Panc1 (cell line): ENCODE measurements around the gene SOBP. TPM values are rescaled to one million over a fixed set of nuclear protein-coding genes. Genes with fewer than 3 reads are reported as not detected.

Source experiments
- ATAC-seq: fragments of 200-7000 bp; cut with Tn5 transposase; 2 replicates; pipeline ENCODE4 v1.9.1; 2020; ENCODE audit warnings: mild to moderate bottlenecking, moderate library complexity
- BruUV-seq: library from RNA; stranded (reverse); fragments of 400-500 nt; replicated peaks from 2 replicates; lab custom pipeline; 2021; lab: Mats Ljungman, UMichigan
- CTCF ChIA-PET: fragments of 300-600 bp; sonication (Branson Sonifier 250); formaldehyde crosslinking; loops from one replicate; lab custom pipeline; 2022; ENCODE audit warnings: antibody characterized with exemption; lab: Charles Lee
- POLR2A ChIA-PET: fragments of 300-600 bp; sonication (Branson Sonifier 250); formaldehyde crosslinking; loops from one replicate; lab custom pipeline; 2022; ENCODE audit warnings: antibody characterized with exemption; lab: Charles Lee
- DNase-seq: peaks from one replicate; pipeline ENCODE4 v3.0.0-alpha.2; 2010; ENCODE audit warnings: low read depth, low spot score
- H3K27ac ChIP-seq: 2 replicates; pipeline ENCODE4 v1.5.1; 2011; ENCODE audit warnings: mild to moderate bottlenecking, low read length, inconsistent platforms
- H3K27me3 ChIP-seq: fragments of 200-500 bp; sonication (Bioruptor generic); 2 replicates; pipeline ENCODE4 v1.6.0; 2014; ENCODE audit warnings: low read length, inconsistent platforms; ENCODE audit not compliant: control insufficient read depth, insufficient read depth
- H3K36me3 ChIP-seq: fragments of 200-500 bp; sonication (Bioruptor generic); 2 replicates; pipeline ENCODE4 v1.5.1; 2014; ENCODE audit warnings: inconsistent platforms, mild to moderate bottlenecking, low read length, moderate library complexity; ENCODE audit not compliant: control insufficient read depth, insufficient read depth
- H3K4me1 ChIP-seq: 2 replicates; pipeline ENCODE4 v1.5.1; 2011; ENCODE audit warnings: inconsistent platforms, mild to moderate bottlenecking, low read length, moderate library complexity; ENCODE audit not compliant: control insufficient read depth, insufficient read depth
- H3K4me3 ChIP-seq, 2 experiments: 2 replicates each; pipeline ENCODE4 v1.5.1; 2011 to 2012; ENCODE audit warnings: low read depth in 2 of 2, low read length in 2 of 2, mild to moderate bottlenecking in 2 of 2, inconsistent platforms in 1 of 2, moderate library complexity in 1 of 2
- H3K9me3 ChIP-seq: fragments of 200-500 bp; sonication (Bioruptor generic); 2 replicates; pipeline ENCODE4 v1.5.1; 2014; ENCODE audit warnings: low read depth, mild to moderate bottlenecking, inconsistent platforms, low read length, moderate library complexity; ENCODE audit not compliant: control insufficient read depth, insufficient read depth
- CTCF ChIP-seq: fragments of 450-650 bp; IDR thresholded peaks from 2 replicates; pipeline ENCODE4 v1.5.1; 2017; ENCODE audit warnings: mild to moderate bottlenecking
- POLR2AphosphoS5 ChIP-seq: IDR thresholded peaks from 2 replicates; pipeline ENCODE4 v1.6.1; 2012; ENCODE audit warnings: mild to moderate bottlenecking, low read depth, low read length, moderate library complexity
- SIN3A ChIP-seq: IDR thresholded peaks from 2 replicates; pipeline ENCODE4 v1.6.1; 2012; ENCODE audit warnings: low read depth, mild to moderate bottlenecking, low read length, moderate library complexity, borderline replicate concordance; ENCODE audit not compliant: insufficient read depth
- TCF7L2 ChIP-seq: IDR thresholded peaks from 2 replicates; pipeline ENCODE4 v1.6.1; 2011; ENCODE audit warnings: mild to moderate bottlenecking, low read depth, low read length, inconsistent platforms
- in situ Hi-C: cut with HindIII; loops from 2 replicates; pipeline ENCODE4 v1.10.0; 2016; ENCODE audit warnings: low sequenced_read_pairs, low pct_unique_long_range_greater_than_20kb
- intact Hi-C: fragments of 100-400 bp; cut with micrococcal nuclease; formaldehyde crosslinking; loops from one replicate; pipeline ENCODE4 v1.10.0; 2022; ENCODE audit not compliant: unreplicated experiment
- total RNA-seq: library from RNA; stranded (reverse); gene quantifications from one replicate; pipeline ENCODE4 v1.2.1, GENCODE V29; 2021; ENCODE audit not compliant: unreplicated experiment
- TF ChIP-seq, protein P1 (sequence below), 2 experiments: IDR thresholded peaks; 2 replicates each; pipeline ENCODE4 v1.6.1; 2011 to 2012; ENCODE audit warnings: low read depth in 2 of 2, control low read depth in 1 of 2, low read length in 1 of 2, mild to moderate bottlenecking in 1 of 2, moderate library complexity in 1 of 2; ENCODE audit not compliant: insufficient read depth in 1 of 2

Gene SOBP
- total RNA-seq, 1 experiment from 2014 or later, result 9.0 TPM

DNA sequence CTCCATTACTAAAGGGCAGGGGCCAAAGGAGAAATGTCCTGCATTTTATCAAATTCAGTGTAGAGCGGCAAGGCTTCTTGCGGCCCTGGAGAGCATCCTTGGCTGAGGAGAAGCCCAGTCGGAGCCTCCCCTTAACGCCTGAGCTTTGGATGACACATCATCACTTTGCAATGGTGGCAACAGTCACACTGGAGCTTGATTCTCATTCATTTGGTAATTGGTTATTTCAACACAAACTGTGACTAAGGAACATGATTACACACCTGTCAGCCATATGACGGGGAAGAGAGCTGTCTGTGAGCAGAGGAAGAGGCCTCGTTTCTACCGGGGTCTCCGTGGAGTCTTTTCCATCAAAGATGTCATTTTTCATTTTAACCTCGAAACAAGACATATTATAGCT is 81.4 kb downstream of the SOBP start:
- Histone ChIP-seq H3K27me3 (no peaks in the 10 kb centered on the region; the same call in 1 of the 2 replicates), H3K27ac (no peak overlapping the region), H3K36me3 (no peaks in the 10 kb centered on the region), H3K4me3 (no peak overlapping the region), H3K4me1 (no peaks in the 10 kb centered on the region), H3K9me3 (no peaks in the 10 kb centered on the region)
- POLR2A ChIA-PET, result no interaction called here
- no peak for ATAC-seq
- DNase-seq, result no peak
- intact Hi-C loops (no loop called here), in situ Hi-C loops (no loop called here)
- no TSS peak for BruUV-seq
- TF ChIP-seq POLR2AphosphoS5 (no peak), CTCF (no peak), TCF7L2 (no peak)
- TF ChIP-seq, protein P1, sequence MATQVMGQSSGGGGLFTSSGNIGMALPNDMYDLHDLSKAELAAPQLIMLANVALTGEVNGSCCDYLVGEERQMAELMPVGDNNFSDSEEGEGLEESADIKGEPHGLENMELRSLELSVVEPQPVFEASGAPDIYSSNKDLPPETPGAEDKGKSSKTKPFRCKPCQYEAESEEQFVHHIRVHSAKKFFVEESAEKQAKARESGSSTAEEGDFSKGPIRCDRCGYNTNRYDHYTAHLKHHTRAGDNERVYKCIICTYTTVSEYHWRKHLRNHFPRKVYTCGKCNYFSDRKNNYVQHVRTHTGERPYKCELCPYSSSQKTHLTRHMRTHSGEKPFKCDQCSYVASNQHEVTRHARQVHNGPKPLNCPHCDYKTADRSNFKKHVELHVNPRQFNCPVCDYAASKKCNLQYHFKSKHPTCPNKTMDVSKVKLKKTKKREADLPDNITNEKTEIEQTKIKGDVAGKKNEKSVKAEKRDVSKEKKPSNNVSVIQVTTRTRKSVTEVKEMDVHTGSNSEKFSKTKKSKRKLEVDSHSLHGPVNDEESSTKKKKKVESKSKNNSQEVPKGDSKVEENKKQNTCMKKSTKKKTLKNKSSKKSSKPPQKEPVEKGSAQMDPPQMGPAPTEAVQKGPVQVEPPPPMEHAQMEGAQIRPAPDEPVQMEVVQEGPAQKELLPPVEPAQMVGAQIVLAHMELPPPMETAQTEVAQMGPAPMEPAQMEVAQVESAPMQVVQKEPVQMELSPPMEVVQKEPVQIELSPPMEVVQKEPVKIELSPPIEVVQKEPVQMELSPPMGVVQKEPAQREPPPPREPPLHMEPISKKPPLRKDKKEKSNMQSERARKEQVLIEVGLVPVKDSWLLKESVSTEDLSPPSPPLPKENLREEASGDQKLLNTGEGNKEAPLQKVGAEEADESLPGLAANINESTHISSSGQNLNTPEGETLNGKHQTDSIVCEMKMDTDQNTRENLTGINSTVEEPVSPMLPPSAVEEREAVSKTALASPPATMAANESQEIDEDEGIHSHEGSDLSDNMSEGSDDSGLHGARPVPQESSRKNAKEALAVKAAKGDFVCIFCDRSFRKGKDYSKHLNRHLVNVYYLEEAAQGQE (IDR thresholded peaks at IDR 0.05; ENCODE audit: insufficient read depth in 1 of 2, low read depth in 2 of 2, low read length in 1 of 2), result no peak
- CTCF ChIA-PET, result interaction anchor here (0.6 kb wide), 1 partner anchor 20 kb away, joined by 3 read pairs; no protein-coding TSS in a partner anchor

DNA sequence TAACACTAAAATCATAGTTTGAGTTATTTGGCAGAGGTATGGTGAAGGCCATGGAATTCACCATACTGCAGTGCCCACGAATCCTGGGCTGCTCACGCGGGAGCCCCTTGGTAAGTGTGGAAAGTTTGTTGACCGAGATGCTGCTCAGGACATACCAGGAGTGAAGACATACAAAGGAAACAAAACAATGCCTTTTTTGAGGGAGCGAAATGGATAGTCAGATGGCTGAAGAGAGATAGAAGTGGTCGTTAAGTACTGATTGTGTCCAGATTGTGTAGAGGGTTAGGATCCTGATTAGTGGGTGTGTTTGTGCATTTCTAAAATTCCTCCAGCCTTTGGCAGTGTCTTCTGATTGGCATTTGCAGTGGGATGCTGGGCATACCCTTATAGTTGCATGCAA is 83.0 kb downstream of the SOBP start:
- H3K27me3 ChIP-seq, result no peaks in the 10 kb centered on the region; the same call in 1 of the 2 replicates
- ATAC-seq (no peak), DNase-seq (no peak)
- no peak overlapping the region for H3K4me3 ChIP-seq
- in situ Hi-C loops (no loop called here), intact Hi-C loops (no loop called here)
- no peaks in the 10 kb centered on the region for H3K9me3 ChIP-seq
- no TSS peak for BruUV-seq
- ChIA-PET POLR2A (no interaction called here), CTCF (no interaction called here)
- H3K27ac ChIP-seq, result no peak overlapping the region
- H3K4me1 ChIP-seq, result no peaks in the 10 kb centered on the region
- TF ChIP-seq POLR2AphosphoS5 (no peak), TCF7L2 (no peak), CTCF (no peak), SIN3A (no peak)
- TF ChIP-seq, protein P1 (IDR thresholded peaks at IDR 0.05; ENCODE audit: insufficient read depth in 1 of 2, low read depth in 2 of 2, low read length in 1 of 2), result no peak
- H3K36me3 ChIP-seq, result no peaks in the 10 kb centered on the region
